GM12873 (cell line): ENCODE results near the gene KIAA1755.

ENCODE experiments used
- CTCF ChIP-seq: IDR thresholded peaks from 2 replicates; pipeline ENCODE4 v1.5.1; 2012; ENCODE audit warnings: low read depth, mild to moderate bottlenecking, moderate library complexity, low read length, control low read depth; ENCODE audit not compliant: insufficient read depth; ENCODE audit errors: missing control alignments

Gene KIAA1755

DNA sequence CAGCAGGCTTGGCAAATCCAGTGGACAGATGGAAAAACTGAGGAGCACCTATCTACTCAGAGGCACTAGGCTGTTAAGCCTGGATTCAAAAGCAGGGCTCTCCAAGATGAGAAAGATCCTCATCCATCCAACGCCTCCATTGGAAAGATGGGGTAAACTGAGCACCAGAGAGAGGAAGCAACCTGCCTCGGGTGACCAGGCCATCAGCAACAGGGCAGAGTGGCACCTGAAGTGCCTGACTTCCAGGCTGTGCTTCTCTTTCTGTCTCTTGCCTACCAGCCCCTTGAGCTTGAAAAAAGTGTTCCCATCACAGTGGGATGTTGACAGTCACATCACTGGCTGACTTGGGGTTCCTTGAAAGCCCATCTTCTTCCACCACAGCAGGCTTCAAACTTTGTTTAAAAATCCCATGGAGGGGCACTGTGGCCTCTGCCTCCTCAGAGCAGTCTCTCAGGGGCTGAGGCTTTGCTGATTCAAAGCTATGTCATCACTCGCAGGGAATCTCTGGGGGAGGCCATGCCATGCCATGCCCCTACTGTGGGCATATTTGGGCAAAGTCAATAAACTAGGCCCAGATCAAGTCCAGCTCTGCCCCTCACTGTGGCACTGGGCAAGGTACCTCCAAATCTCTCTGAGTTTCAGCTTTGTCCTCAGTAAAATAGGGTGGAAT is 50.7 kb downstream of the KIAA1755 start:
- no peak for TF ChIP-seq CTCF

DNA sequence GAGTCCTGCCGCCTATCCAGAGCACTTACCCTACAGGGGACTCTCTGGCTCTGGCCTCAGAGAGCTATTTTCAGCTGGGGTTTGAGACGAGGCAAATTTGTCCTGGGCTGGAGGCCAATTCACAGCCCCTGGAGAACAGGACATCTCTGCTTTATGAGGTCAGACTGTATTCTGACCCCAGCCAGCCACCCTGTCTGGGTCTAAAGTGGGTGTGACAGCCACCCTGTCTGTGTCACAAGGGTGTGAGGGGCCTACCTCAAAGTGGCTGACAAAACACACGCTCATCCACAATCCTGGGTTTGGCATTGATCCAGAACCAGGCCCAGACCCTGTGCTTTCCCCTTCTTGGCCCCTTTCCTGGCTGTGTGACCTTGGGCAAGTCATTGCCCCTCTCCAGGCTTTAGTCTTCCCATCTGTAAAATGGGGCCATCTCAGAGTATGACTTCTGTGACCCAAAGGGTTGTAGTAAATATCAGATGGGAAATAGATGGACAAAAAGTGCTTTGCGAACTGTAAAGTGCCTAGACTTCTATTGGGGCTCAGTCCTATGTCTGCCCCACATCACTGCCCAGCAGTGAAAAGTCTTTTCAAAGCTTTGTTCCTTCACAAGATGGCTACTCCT is 51.4 kb downstream of the KIAA1755 start:
- TF ChIP-seq CTCF, result no peak

- no peak for TF ChIP-seq CTCF
Observed at GRCh38 chr20:38208523-38208922, 52.0 kb downstream of the KIAA1755 start.

GRCh38 chr20:38208088-38208487 is 52.4 kb downstream of the KIAA1755 start:
- TF ChIP-seq CTCF, result no peak

DNA sequence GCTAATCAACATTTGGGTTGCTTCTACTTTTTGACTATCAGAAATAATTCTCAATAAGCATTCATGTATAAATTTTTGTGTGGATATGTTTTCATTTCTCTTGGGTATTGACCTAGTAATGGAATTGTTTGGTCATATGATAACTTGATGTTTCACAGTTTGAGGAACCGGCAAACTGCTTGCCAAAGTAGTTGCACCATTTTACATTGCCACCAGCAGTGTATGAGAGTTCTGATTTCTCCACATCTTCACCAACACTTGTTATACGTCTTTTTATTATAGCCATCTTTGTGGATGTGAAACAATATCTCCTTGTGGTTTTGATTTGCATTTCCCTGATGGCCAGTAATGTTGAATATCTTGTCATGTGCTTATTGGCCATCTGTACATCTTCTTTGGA is 52.9 kb downstream of the KIAA1755 start:
- no peak for TF ChIP-seq CTCF

DNA sequence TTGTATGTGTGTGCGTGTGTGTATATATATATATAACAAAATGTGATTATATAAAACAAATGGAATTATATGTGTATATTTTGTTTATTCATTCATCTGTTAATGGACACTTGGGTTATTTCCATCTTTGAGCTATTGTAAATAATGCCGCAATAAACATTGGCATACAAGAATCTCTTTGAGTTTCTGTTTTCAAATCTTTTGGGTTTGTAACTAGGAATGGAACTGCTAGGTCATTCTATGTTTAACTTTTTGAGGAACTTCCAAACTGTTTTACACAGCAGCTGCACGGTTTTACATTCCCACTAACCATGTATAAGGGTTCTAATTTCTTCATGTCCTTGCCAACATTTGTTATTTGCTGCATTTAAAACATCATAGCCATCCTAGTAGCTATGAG is 55.5 kb downstream of the KIAA1755 start:
- TF ChIP-seq CTCF, result no peak

GRCh38 chr20:38203981-38204357 is 56.6 kb downstream of the KIAA1755 start:
- no peak for TF ChIP-seq CTCF
